Hepatocyte (in vitro differentiated cells): Measurements from ENCODE around the gene IARS1. TPM values are rescaled to one million over a fixed set of nuclear protein-coding genes. Genes with fewer than 3 reads are reported as not detected.
A peak's percentile ranks its signal among the peaks of the same experiment; 100 is the strongest.

Source experiments
- DNase-seq: peaks from one replicate; pipeline ENCODE4 v3.0.0-alpha.2; 2016; ENCODE audit warnings: low spot score
- H2AFZ ChIP-seq: fragments of 200-600 bp; sonication (generic); 2 replicates; pipeline ENCODE4 v1.6.0; 2016; ENCODE audit warnings: antibody characterized with exemption, mild to moderate bottlenecking
- H3K27ac ChIP-seq: fragments of 200-600 bp; sonication (generic); 2 replicates; pipeline ENCODE4 v1.5.1; 2016; ENCODE audit warnings: mild to moderate bottlenecking
- H3K27me3 ChIP-seq: fragments of 200-600 bp; sonication (generic); 2 replicates; pipeline ENCODE4 v1.6.1; 2016
- H3K36me3 ChIP-seq: fragments of 200-600 bp; sonication (generic); replicated peaks from 2 replicates; pipeline ENCODE4 v1.5.1; 2016; ENCODE audit warnings: low read depth; ENCODE audit not compliant: insufficient read depth
- H3K4me1 ChIP-seq: fragments of 200-600 bp; sonication (generic); 2 replicates; pipeline ENCODE4 v1.5.1; 2016; ENCODE audit warnings: mild to moderate bottlenecking, moderate library complexity; ENCODE audit not compliant: insufficient read depth
- H3K4me2 ChIP-seq: fragments of 200-600 bp; sonication (generic); 2 replicates; pipeline ENCODE4 v1.6.0; 2016
- H3K4me3 ChIP-seq: fragments of 200-600 bp; sonication (generic); 2 replicates; pipeline ENCODE4 v1.5.1; 2016; ENCODE audit warnings: mild to moderate bottlenecking
- H3K79me2 ChIP-seq: fragments of 200-600 bp; sonication (generic); 2 replicates; pipeline ENCODE4 v1.6.0; 2017; ENCODE audit warnings: mild to moderate bottlenecking
- H3K9me2 ChIP-seq: fragments of 200-600 bp; sonication (generic); replicated peaks from 2 replicates; pipeline ENCODE4 v1.6.0; 2017; ENCODE audit warnings: mild to moderate bottlenecking; ENCODE audit not compliant: insufficient read depth
- H3K9me3 ChIP-seq: fragments of 200-600 bp; sonication (generic); 2 replicates; pipeline ENCODE4 v1.5.1; 2016; ENCODE audit warnings: low read depth, mild to moderate bottlenecking
- H4K20me1 ChIP-seq: fragments of 200-600 bp; sonication (generic); 2 replicates; pipeline ENCODE4 v1.6.0; 2016; ENCODE audit warnings: mild to moderate bottlenecking; ENCODE audit not compliant: insufficient read depth, poor library complexity, severe bottlenecking
- CTCF ChIP-seq: fragments of 200-600 bp; sonication (generic); IDR thresholded peaks from 2 replicates; pipeline ENCODE4 v1.5.1; 2016; ENCODE audit warnings: antibody characterized with exemption, mild to moderate bottlenecking; ENCODE audit not compliant: poor library complexity
- EZH2 ChIP-seq: fragments of 200-600 bp; sonication (generic); IDR thresholded peaks from 2 replicates; pipeline ENCODE4 v1.6.1; 2016; ENCODE audit warnings: antibody characterized with exemption, mild to moderate bottlenecking, borderline replicate concordance
- EZH2phosphoT487 ChIP-seq: fragments of 200-600 bp; sonication (generic); IDR thresholded peaks from one replicate; pipeline ENCODE4 v1.6.1; 2018; ENCODE audit warnings: antibody characterized with exemption, mild to moderate bottlenecking, low read depth, moderate library complexity; ENCODE audit not compliant: unreplicated experiment, severe bottlenecking
- WGBS: methylation state at CpG from one replicate; pipeline ENCODE4 v1.1.6; 2016; ENCODE audit warnings: low lambda C conversion rate; ENCODE audit errors: missing lambda C conversion rate; 5-methylcytosine and 5-hydroxymethylcytosine counted together
- polyA plus RNA-seq: library from polyadenylated mRNA; unstranded; fragments of >200 nt; fragmentation: Nextera tagmentation; extraction: Ambion mirVana; gene quantifications from 2 replicates; pipeline ENCODE4 v1.2.1, GENCODE V29; 2016
- total RNA-seq: library from RNA; depleted of rRNA; stranded (reverse); fragments of >200 nt; gene quantifications from 2 replicates; pipeline ENCODE4 v1.2.3, GENCODE V29; 2014

Gene IARS1
- total and polyA plus RNA-seq, 2 experiments from 2014 or later: 74.4 to 158 TPM

- H3K9me2 ChIP-seq: no peaks in the 10 kb centered on the region
- H4K20me1 ChIP-seq: no peaks in the 10 kb centered on the region
- H3K4me2 ChIP-seq: peak overlapping the region; percentile 95
- H3K79me2 ChIP-seq: peaks cover 22% of the 10 kb centered on the region
- peaks cover 10% of the 10 kb centered on the region for H3K4me1 ChIP-seq
- no peaks in the 10 kb centered on the region for H3K36me3 ChIP-seq
- H3K27ac ChIP-seq: peak overlapping the region; percentile 100
- peak overlapping the region; percentile 65 for H3K4me3 ChIP-seq
- 2% methylated on average over 12 of the region's 12 CpGs for WGBS
- peak overlapping the region; percentile 70 for H2AFZ ChIP-seq
- no peaks in the 10 kb centered on the region for H3K9me3 ChIP-seq
- no peak for TF ChIP-seq EZH2phosphoT487
- TF ChIP-seq EZH2: no peak
- TF ChIP-seq CTCF: no peak
- DNase-seq: no peak
- H3K27me3 ChIP-seq: no peaks in the 10 kb centered on the region
These were observed 31.4 kb upstream of the IARS1 start for GRCh38 chr9:92324889-92325268.

GRCh38 chr9:92324431-92324830, 30.9 kb upstream of the IARS1 start:
- H3K9me3 ChIP-seq: no peaks in the 10 kb centered on the region
- H3K79me2 ChIP-seq: peaks cover 22% of the 10 kb centered on the region
- peak overlapping the region; percentile 65 for H3K4me3 ChIP-seq
- 35% methylated on average over 2 of the region's 2 CpGs for WGBS
- H3K27ac ChIP-seq: peak overlapping the region; percentile 100
- H2AFZ ChIP-seq: peak overlapping the region; percentile 70
- no peaks in the 10 kb centered on the region for H3K27me3 ChIP-seq
- H3K36me3 ChIP-seq: no peaks in the 10 kb centered on the region
- no peak for DNase-seq
- no peaks in the 10 kb centered on the region for H4K20me1 ChIP-seq
- H3K4me2 ChIP-seq: peak overlapping the region; percentile 95
- no peaks in the 10 kb centered on the region for H3K9me2 ChIP-seq
- H3K4me1 ChIP-seq: peaks cover 10% of the 10 kb centered on the region
- TF ChIP-seq CTCF (no peak), EZH2 (no peak), EZH2phosphoT487 (no peak)

- no peak for TF ChIP-seq CTCF
- TF ChIP-seq EZH2phosphoT487: no peak
- no peak for TF ChIP-seq EZH2
- Histone ChIP-seq H3K36me3 (peaks cover 3% of the 10 kb centered on the region), H2AFZ (no peak overlapping the region), H4K20me1 (no peaks in the 10 kb centered on the region), H3K79me2 (peaks cover 2% of the 10 kb centered on the region), H3K9me3 (no peaks in the 10 kb centered on the region), H3K4me2 (no peak overlapping the region), H3K27ac (no peak overlapping the region), H3K4me3 (no peak overlapping the region), H3K27me3 (no peaks in the 10 kb centered on the region), H3K4me1 (no peaks in the 10 kb centered on the region), H3K9me2 (no peaks in the 10 kb centered on the region)
- DNase-seq: no peak
- WGBS: 95% methylated on average over 5 of the region's 5 CpGs
These were observed 22.0 kb upstream of the IARS1 start for GRCh38 chr9:92315456-92315855.

GRCh38 chr9:92313624-92314012, 20.1 kb upstream of the IARS1 start:
- peaks cover 3% of the 10 kb centered on the region for H3K36me3 ChIP-seq
- H3K9me3 ChIP-seq: no peaks in the 10 kb centered on the region
- H2AFZ ChIP-seq: no peak overlapping the region
- no peak overlapping the region for H3K27ac ChIP-seq
- H3K4me2 ChIP-seq: no peak overlapping the region
- H3K4me3 ChIP-seq: no peak overlapping the region
- H3K4me1 ChIP-seq: no peaks in the 10 kb centered on the region
- no peak for DNase-seq
- no peaks in the 10 kb centered on the region for H3K9me2 ChIP-seq
- 89% methylated on average over 2 of the region's 2 CpGs for WGBS
- no peaks in the 10 kb centered on the region for H4K20me1 ChIP-seq
- TF ChIP-seq EZH2phosphoT487 (no peak), EZH2 (no peak), CTCF (no peak)
- H3K27me3 ChIP-seq: no peaks in the 10 kb centered on the region
- H3K79me2 ChIP-seq: peaks cover 2% of the 10 kb centered on the region
